K562 (cell line): ENCODE results near the gene ANXA1. TPM values are rescaled to one million over a fixed set of nuclear protein-coding genes. Genes with fewer than 3 reads are reported as not detected.

ENCODE experiments used
- ATAC-seq: fragments of 200-7000 bp; cut with Tn5 transposase; 3 replicates; pipeline ENCODE4 v1.9.1; 2020; ENCODE audit warnings: moderate library complexity
- BruUV-seq: library from RNA; stranded (reverse); fragments of 400-500 nt; replicated peaks from 2 replicates; lab custom pipeline; 2021; lab: Mats Ljungman, UMichigan
- CTCF ChIA-PET: fragments of 300-600 bp; formaldehyde crosslinking; extraction: SDS; loops from one replicate; lab custom pipeline; 2021; ENCODE audit warnings: low intra/inter-chr PET ratio; lab: Yijun Ruan, JAX
- POLR2A ChIA-PET: fragments of 300-600, 350-650 bp; sonication (Branson Sonifier 250); formaldehyde crosslinking; extraction: SDS; loops from one replicate; lab custom pipeline; 2021; ENCODE audit warnings: antibody characterized with exemption, inconsistent platforms; lab: Yijun Ruan, JAX
- DNase-seq, 4 experiments: peaks; one replicate each; pipeline versions ENCODE4 v3.0.0 to v3.0.0-alpha.2; 2011 to 2018; ENCODE audit warnings: low spot score in 3 of 4, mixed read lengths in 3 of 4; ENCODE audit errors: extremely low read depth in 1 of 4
- FAIRE-seq: peaks from 2 replicates; lab custom pipeline; 2011; peaks lifted over from hg19 to GRCh38; lab: Jason Lieb, UNC
- H2AFZ ChIP-seq: 2 replicates; pipeline ENCODE4 v1.6.0; 2011; ENCODE audit warnings: low read depth, low read length, control low read depth, inconsistent platforms
- H3K27ac ChIP-seq: fragments of 200-600 bp; 3 replicates; pipeline ENCODE4 v1.8.0; 2011; ENCODE audit warnings: low read depth, mild to moderate bottlenecking, control low read depth, inconsistent platforms, low read length, moderate library complexity, mixed read lengths; ENCODE audit errors: extremely low read depth
- H3K27me3 ChIP-seq, 2 experiments: fragments of 300-600 bp in 1 of 2; 2 replicates in 1 of 2; 3 replicates in 1 of 2; pipeline versions ENCODE4 v1.6.0 to v1.8.0; 2011; ENCODE audit warnings: inconsistent platforms in 2 of 2, low read length in 2 of 2, mild to moderate bottlenecking in 1 of 2, mixed read lengths in 1 of 2, moderate library complexity in 1 of 2; ENCODE audit not compliant: control insufficient read depth in 2 of 2, insufficient read depth in 2 of 2
- H3K36me3 ChIP-seq: fragments of 300-600 bp; 3 replicates; pipeline ENCODE4 v1.8.0; 2011; ENCODE audit warnings: mild to moderate bottlenecking, low read length, inconsistent platforms; ENCODE audit not compliant: control insufficient read depth, insufficient read depth
- H3K4me1 ChIP-seq, 2 experiments: fragments of 200-600 bp in 1 of 2; replicated peaks in 1 of 2; 2 replicates in 1 of 2; 3 replicates in 1 of 2; pipeline versions ENCODE4 v1.5.1 to v1.8.0; 2011; ENCODE audit warnings: inconsistent platforms in 2 of 2, low read length in 2 of 2, mild to moderate bottlenecking in 1 of 2, mixed read lengths in 1 of 2, moderate library complexity in 1 of 2; ENCODE audit not compliant: control insufficient read depth in 2 of 2, insufficient read depth in 2 of 2
- H3K4me2 ChIP-seq: 2 replicates; pipeline ENCODE4 v1.6.1; 2011; ENCODE audit warnings: low read length, control low read depth, inconsistent platforms, mixed read lengths; ENCODE audit not compliant: insufficient read depth
- H3K4me3 ChIP-seq: fragments of 200-600 bp; sonication (generic), shearing (Covaris generic); 2 replicates; pipeline ENCODE4 v1.5.1; 2016; ENCODE audit warnings: control low read depth, inconsistent platforms
- H3K79me2 ChIP-seq: fragments of 200-600 bp; 3 replicates; pipeline ENCODE4 v1.8.0; 2011; ENCODE audit warnings: low read length, inconsistent platforms; ENCODE audit not compliant: control insufficient read depth, insufficient read depth
- H3K9ac ChIP-seq, 2 experiments: 2 replicates each; pipeline versions ENCODE4 v1.6.0 to v1.6.1; 2011; ENCODE audit warnings: low read depth in 2 of 2, low read length in 2 of 2, control low read depth in 1 of 2, inconsistent platforms in 1 of 2, mild to moderate bottlenecking in 1 of 2, mixed read lengths in 1 of 2; ENCODE audit not compliant: insufficient read depth in 1 of 2
- H3K9me1 ChIP-seq: one replicate; pipeline ENCODE4 v1.6.0; 2011; ENCODE audit warnings: inconsistent platforms, mild to moderate bottlenecking, low read length, moderate library complexity; ENCODE audit not compliant: control insufficient read depth, insufficient read depth
- H3K9me3 ChIP-seq: replicated peaks from 2 replicates; pipeline ENCODE4 v1.5.1; 2011; ENCODE audit warnings: low read depth, low read length, inconsistent platforms; ENCODE audit not compliant: control insufficient read depth, insufficient read depth
- H4K20me1 ChIP-seq: replicated peaks from 2 replicates; pipeline ENCODE4 v1.6.1; 2011; ENCODE audit warnings: low read length, inconsistent platforms, mixed read lengths; ENCODE audit not compliant: control insufficient read depth, insufficient read depth
- ARHGAP35 ChIP-seq: fragments of 450-650 bp; IDR thresholded peaks from 2 replicates; pipeline ENCODE4 v1.6.1; 2018; ENCODE audit not compliant: partially characterized antibody
- EP400 ChIP-seq: fragments of 450-650 bp; IDR thresholded peaks from 2 replicates; pipeline ENCODE4 v1.6.1; 2017; ENCODE audit warnings: antibody characterized with exemption, mild to moderate bottlenecking, moderate library complexity
- GABPB2 ChIP-seq: fragments of 250-450 bp; sonication (Bioruptor Pico); conservative IDR thresholded peaks from 2 replicates; pipeline ENCODE4 v1.5.1; 2021; ENCODE audit warnings: mild to moderate bottlenecking
- NFATC3 ChIP-seq: fragments of 450-650 bp; IDR thresholded peaks from 2 replicates; pipeline ENCODE4 v1.6.1; 2017; ENCODE audit warnings: mild to moderate bottlenecking
- POLR2AphosphoS5 ChIP-seq: IDR thresholded peaks from 2 replicates; pipeline ENCODE4 v1.6.1; 2011; ENCODE audit warnings: mild to moderate bottlenecking, low read depth, low read length, moderate library complexity; ENCODE audit not compliant: control insufficient read depth, insufficient read depth
- POLR2G ChIP-seq: fragments of 200-400 bp; formaldehyde crosslinking; IDR thresholded peaks from 2 replicates; pipeline ENCODE4 v1.6.1; 2017; ENCODE audit warnings: low read depth, mild to moderate bottlenecking, antibody characterized with exemption, low read length, moderate library complexity
- POLR2H ChIP-seq: IDR thresholded peaks from 2 replicates; pipeline ENCODE4 v1.6.1; 2016; ENCODE audit warnings: missing genetic modification characterization, low read depth, mild to moderate bottlenecking, control low read depth, missing compliant biosample characterization, moderate library complexity
- RBFOX2 ChIP-seq: fragments of 200-400 bp; formaldehyde crosslinking; IDR thresholded peaks from 2 replicates; pipeline ENCODE4 v1.6.1; 2017; ENCODE audit warnings: low read depth, mild to moderate bottlenecking, low read length, moderate library complexity
- RBM22 ChIP-seq: fragments of 200-400 bp; formaldehyde crosslinking; IDR thresholded peaks from 2 replicates; pipeline ENCODE4 v1.6.1; 2018; ENCODE audit warnings: low read length, low read depth; ENCODE audit not compliant: poor library complexity, severe bottlenecking
- RBM25 ChIP-seq: fragments of 200-400 bp; formaldehyde crosslinking; IDR thresholded peaks from 2 replicates; pipeline ENCODE4 v1.6.1; 2018; ENCODE audit warnings: low read length, low read depth, moderate library complexity; ENCODE audit not compliant: severe bottlenecking
- RBM39 ChIP-seq: fragments of 200-400 bp; formaldehyde crosslinking; optimal IDR thresholded peaks from 2 replicates; pipeline ENCODE3; 2018; ENCODE audit warnings: low read depth, low read length
- SAFB2 ChIP-seq: fragments of 200-400 bp; formaldehyde crosslinking; IDR thresholded peaks from 2 replicates; pipeline ENCODE4 v1.6.1; 2018; ENCODE audit warnings: borderline replicate concordance, low read length, low read depth, moderate library complexity; ENCODE audit not compliant: severe bottlenecking
- SUPT5H ChIP-seq: fragments of 450-650 bp; IDR thresholded peaks from 2 replicates; pipeline ENCODE4 v1.6.1; 2016
- TAF1 ChIP-seq: IDR thresholded peaks from 2 replicates; pipeline ENCODE4 v1.6.1; 2011; ENCODE audit warnings: mild to moderate bottlenecking, low read length, moderate library complexity; ENCODE audit not compliant: insufficient read depth, control insufficient read depth, severe bottlenecking; ENCODE audit errors: extremely low read depth
- U2AF2 ChIP-seq: fragments of 200-400 bp; formaldehyde crosslinking; optimal IDR thresholded peaks from 2 replicates; pipeline ENCODE3; 2017; ENCODE audit warnings: low read depth, mild to moderate bottlenecking, low read length
- ZNF586 ChIP-seq: fragments of 450-650 bp; formaldehyde crosslinking; conservative IDR thresholded peaks from 2 replicates; pipeline ENCODE4 v1.4.0; 2020; ENCODE audit warnings: mild to moderate bottlenecking, moderate library complexity
- WGBS: fragments of 100-300 bp; shearing (Covaris generic); methylation state at CpG from one replicate; pipeline ENCODE4 v1.1.6; 2016; ENCODE audit warnings: low coverage, mixed read lengths; ENCODE audit not compliant: insufficient coverage; ENCODE audit errors: missing lambda C conversion rate; 5-methylcytosine and 5-hydroxymethylcytosine counted together
- in situ Hi-C: fragments of 300-500 bp; cut with MboI; formaldehyde crosslinking; loops from 4 replicates; pipeline ENCODE4 v1.15.0; 2018; ENCODE audit warnings: inconsistent platforms, mixed read lengths
- intact Hi-C: fragments of 100-400 bp; cut with micrococcal nuclease; formaldehyde crosslinking; loops from 2 replicates; pipeline ENCODE4 v1.14.2; 2022
- polyA plus RNA-seq, 8 experiments: library from polyadenylated mRNA; depleted of rRNA in 4 of 8; stranded (reverse) in 5 of 8; unstranded in 3 of 8; fragments of >200 nt; fragmentation: Nextera tagmentation in 2 of 8; fragmentation: Illumina TruSeq in 1 of 8; extraction: Ambion mirVana in 2 of 8; extraction: Trizol in 1 of 8; gene quantifications; 2 replicates each; pipeline versions ENCODE4 v1.2.1 to v1.2.3, GENCODE V29; 2011 to 2014; ENCODE audit warnings: inconsistent platforms in 1 of 8, missing spikeins in 1 of 8
- total RNA-seq, 7 experiments: library from RNA; depleted of rRNA in 6 of 7; stranded (reverse); fragments of >200 nt in 6 of 7; fragmentation: Illumina TruSeq in 2 of 7; extraction: Trizol in 2 of 7; gene quantifications; 2 replicates each; pipeline versions ENCODE4 v1.2.1 to v1.2.3, GENCODE V29; 2011 to 2021; ENCODE audit warnings: low replicate concordance in 1 of 7

Gene ANXA1
- total and polyA plus RNA-seq, 9 of the 15 experiments (the other 6 are each of a cell fraction or from before 2014, with no cell fraction given): 406 to 1,298 (median 620) TPM

DNA sequence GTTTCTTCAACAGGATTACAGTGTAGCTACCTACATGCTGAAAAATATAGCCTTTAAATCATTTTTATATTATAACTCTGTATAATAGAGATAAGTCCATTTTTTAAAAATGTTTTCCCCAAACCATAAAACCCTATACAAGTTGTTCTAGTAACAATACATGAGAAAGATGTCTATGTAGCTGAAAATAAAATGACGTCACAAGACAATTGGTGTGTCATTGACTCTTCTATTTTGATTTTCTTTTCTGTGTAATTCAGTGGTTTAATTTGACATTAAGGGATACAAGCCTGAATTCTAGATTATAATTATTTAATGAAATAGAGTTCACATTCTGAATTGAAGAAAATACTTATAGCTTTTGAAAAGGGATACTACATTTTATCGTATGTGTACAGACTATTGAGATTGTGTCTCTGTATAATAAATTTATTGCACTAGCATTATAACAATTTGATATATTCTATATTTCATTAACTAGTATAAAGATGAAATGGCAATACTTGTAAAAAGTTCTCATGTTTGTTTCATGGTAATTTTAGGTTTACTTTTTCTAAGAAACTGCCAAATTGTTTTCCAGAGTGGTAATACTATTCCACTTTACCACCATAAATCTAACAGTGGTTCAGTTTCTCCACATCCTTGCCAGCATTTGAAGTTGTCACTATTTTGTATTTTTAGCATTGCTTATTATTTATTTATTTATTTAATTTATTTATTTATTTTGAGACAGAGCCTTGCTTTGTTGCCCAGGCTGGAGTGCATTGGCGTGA, 18.7 kb downstream of the ANXA1 start:
- intact Hi-C loops (no loop called here), in situ Hi-C loops (loop anchor here (5.0 kb wide), 1 partner anchor 303 kb away; no protein-coding TSS in a partner anchor)

More for the DNA sequence above, 18.7 kb downstream of the ANXA1 start:
- no peaks in the 10 kb centered on the region for H3K9me3 ChIP-seq
- no peak overlapping the region for H3K4me2 ChIP-seq
- FAIRE-seq (no peak), ATAC-seq (no peak), DNase-seq (no peak)
- H3K27me3 ChIP-seq: no peaks in the 10 kb centered on the region
- H3K36me3 ChIP-seq: peaks cover 51% of the 10 kb centered on the region
- H3K4me1 ChIP-seq: no peaks in the 10 kb centered on the region
- CTCF ChIA-PET: no interaction called here
- H3K4me3 ChIP-seq: no peak overlapping the region
- H3K9me1 ChIP-seq: no peaks in the 10 kb centered on the region
- POLR2A ChIA-PET: interaction anchor here (0.6 to 1.7 kb wide), 3 partner anchors 17 to 318 kb away, joined by 3 to 5 read pairs (median 4); no protein-coding TSS in a partner anchor
- no peak overlapping the region for H3K9ac ChIP-seq
- H3K79me2 ChIP-seq: no peaks in the 10 kb centered on the region
- H4K20me1 ChIP-seq: no peaks in the 10 kb centered on the region
- TF ChIP-seq RBM39 (no peak), POLR2H (peak; percentile 5), TAF1 (no peak), SAFB2 (no peak), POLR2G (0 out of 2 replicates have a peak, but pooled peaks have one; percentile 52), SUPT5H (0 out of 2 replicates have a peak, but pooled peaks have one; percentile 8), NFATC3 (no peak), RBM22 (peak; percentile 29), ARHGAP35 (no peak), RBFOX2 (peak; percentile 60), EP400 (no peak), RBM25 (peak; percentile 83), POLR2AphosphoS5 (peak; percentile 43; the same call in 1 of the 2 replicates), U2AF2 (no peak), GABPB2 (CRISPR knock-in tag) (no peak), ZNF586 (CRISPR knock-in tag) (no peak)
- WGBS: 88% methylated on average over 2 of the region's 3 CpGs
- no peak overlapping the region for H3K27ac ChIP-seq
- BruUV-seq: no TSS peak
- H2AFZ ChIP-seq: no peak overlapping the region
